Spleen (tissue), 7 donors: ENCODE results near the gene SLC35B1.

Experiments used
- POLR2A ChIP-seq, 3 donors: fragments of 450-650 bp; IDR thresholded peaks; one replicate each; pipeline ENCODE4 v1.5.1; 2017; ENCODE audit warnings: antibody characterized with exemption in 3 of 3, mild to moderate bottlenecking in 1 of 3
- TF ChIP-seq, protein P1 (sequence below), 11 experiments: fragments of 200-600 bp in 7 of 11; fragments of 450-650 bp in 4 of 11; sonication (generic) in 4 of 11; IDR thresholded peaks in 8 of 11; conservative IDR thresholded peaks in 3 of 11; 1 replicate in 7 of 11; 2 replicates in 4 of 11; pipeline versions ENCODE4 v1.4.0 to v1.8.0; 2016 to 2021; ENCODE audit warnings: antibody characterized with exemption in 11 of 11, inconsistent platforms in 4 of 11, mild to moderate bottlenecking in 1 of 11
- donor health status: DM: no; HTN: no; CAD: no; lungs with moderate emphysema.
- donor health status: DM: no; HTN: no; CAD: no.
- donor health status: DM: no; HTN: no; CAD: no.

DNA sequence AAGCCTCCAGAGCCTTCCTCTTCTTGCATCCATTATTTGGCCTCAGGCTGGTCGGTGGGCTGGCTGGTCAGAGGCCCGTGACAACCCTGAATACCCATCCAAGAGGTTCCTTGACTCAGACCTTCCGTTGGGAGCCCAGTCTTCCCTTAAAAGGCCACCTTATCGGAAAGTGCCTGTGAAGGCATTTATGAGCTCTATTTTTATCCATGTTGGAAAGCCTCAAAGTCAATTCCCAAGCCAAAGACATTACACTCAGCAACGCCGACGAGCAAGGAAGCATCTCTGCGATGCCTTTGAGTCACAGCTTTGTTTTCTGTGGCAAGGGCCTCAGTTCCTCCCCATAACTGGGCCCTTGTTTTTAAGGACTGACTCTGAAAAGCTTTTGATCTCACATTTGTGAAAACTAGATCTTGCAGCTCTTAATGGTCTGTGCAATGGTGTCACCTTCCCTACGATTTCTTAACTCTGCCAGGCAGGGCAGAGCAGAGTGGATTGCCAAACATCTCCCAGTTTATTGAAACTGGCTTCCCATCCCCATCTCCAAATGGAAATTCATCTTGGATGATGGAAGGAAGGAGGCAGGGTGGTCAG lies 16.6 kb downstream of the SLC35B1 start:
- TF ChIP-seq, protein P1, sequence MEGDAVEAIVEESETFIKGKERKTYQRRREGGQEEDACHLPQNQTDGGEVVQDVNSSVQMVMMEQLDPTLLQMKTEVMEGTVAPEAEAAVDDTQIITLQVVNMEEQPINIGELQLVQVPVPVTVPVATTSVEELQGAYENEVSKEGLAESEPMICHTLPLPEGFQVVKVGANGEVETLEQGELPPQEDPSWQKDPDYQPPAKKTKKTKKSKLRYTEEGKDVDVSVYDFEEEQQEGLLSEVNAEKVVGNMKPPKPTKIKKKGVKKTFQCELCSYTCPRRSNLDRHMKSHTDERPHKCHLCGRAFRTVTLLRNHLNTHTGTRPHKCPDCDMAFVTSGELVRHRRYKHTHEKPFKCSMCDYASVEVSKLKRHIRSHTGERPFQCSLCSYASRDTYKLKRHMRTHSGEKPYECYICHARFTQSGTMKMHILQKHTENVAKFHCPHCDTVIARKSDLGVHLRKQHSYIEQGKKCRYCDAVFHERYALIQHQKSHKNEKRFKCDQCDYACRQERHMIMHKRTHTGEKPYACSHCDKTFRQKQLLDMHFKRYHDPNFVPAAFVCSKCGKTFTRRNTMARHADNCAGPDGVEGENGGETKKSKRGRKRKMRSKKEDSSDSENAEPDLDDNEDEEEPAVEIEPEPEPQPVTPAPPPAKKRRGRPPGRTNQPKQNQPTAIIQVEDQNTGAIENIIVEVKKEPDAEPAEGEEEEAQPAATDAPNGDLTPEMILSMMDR (IDR thresholded peaks at IDR 0.05 in 8 of 11, conservative IDR thresholded peaks at IDR 0.05 in 3 of 11): no peak
- no peak for TF ChIP-seq POLR2A (IDR thresholded peaks at IDR 0.05)
